SK-N-SH treated with all-trans-retinoic acid at 6 μM for 48 hours (cell line): Measurements from ENCODE around the gene CHRNA7.

ENCODE experiments used
- ATAC-seq: fragments of 200-7000 bp; cut with Tn5 transposase; 3 replicates; pipeline ENCODE4 v1.9.1; 2020; ENCODE audit warnings: mild to moderate bottlenecking, moderate library complexity
- ARNTL ChIP-seq: fragments of 450-650 bp; formaldehyde crosslinking; IDR thresholded peaks from 2 replicates; pipeline ENCODE4 v1.5.0; 2020; ENCODE audit warnings: low read depth, mild to moderate bottlenecking, moderate library complexity, borderline replicate concordance
- BACH2 ChIP-seq: fragments of 250-450 bp; sonication (Bioruptor Pico); IDR thresholded peaks from 2 replicates; pipeline ENCODE4 v1.9.0; 2021; ENCODE audit warnings: mild to moderate bottlenecking, borderline replicate concordance
- CREB5 ChIP-seq: fragments of 250-450 bp; sonication (Bioruptor Pico); IDR thresholded peaks from 2 replicates; pipeline ENCODE4 v1.5.1; 2020; ENCODE audit warnings: low read depth, mild to moderate bottlenecking, moderate library complexity
- CSDC2 ChIP-seq: fragments of 250-450 bp; sonication (Bioruptor Pico); IDR thresholded peaks from 2 replicates; pipeline ENCODE4 v1.5.0; 2020; ENCODE audit warnings: mild to moderate bottlenecking, moderate library complexity
- CSRNP3 ChIP-seq: fragments of 250-450 bp; sonication (Bioruptor Pico); IDR thresholded peaks from 2 replicates; pipeline ENCODE4 v1.5.1; 2021; ENCODE audit warnings: mild to moderate bottlenecking, moderate library complexity
- ESRRG ChIP-seq: fragments of 250-450 bp; sonication (Bioruptor Pico); IDR thresholded peaks from 2 replicates; pipeline ENCODE4 v1.6.1; 2021; ENCODE audit warnings: mild to moderate bottlenecking
- GLIS3 ChIP-seq: fragments of 250-450 bp; sonication (Bioruptor Pico); IDR thresholded peaks from 2 replicates; pipeline ENCODE4 v1.5.0; 2020; ENCODE audit warnings: mild to moderate bottlenecking, moderate library complexity
- ISL1 ChIP-seq: fragments of 250-450 bp; sonication (Bioruptor Pico); IDR thresholded peaks from 2 replicates; pipeline ENCODE4 v2.1.2; 2022; ENCODE audit warnings: mild to moderate bottlenecking, moderate library complexity
- OSR1 ChIP-seq: fragments of 250-450 bp; sonication (Bioruptor Pico); IDR thresholded peaks from 2 replicates; pipeline ENCODE4 v1.8.0; 2022; ENCODE audit warnings: moderate library complexity, mild to moderate bottlenecking, inconsistent platforms
- PATZ1 ChIP-seq: fragments of 250-450 bp; sonication (Bioruptor Pico); IDR thresholded peaks from 2 replicates; pipeline ENCODE4 v1.8.0; 2020; ENCODE audit warnings: mild to moderate bottlenecking, moderate library complexity, borderline replicate concordance
- POU6F1 ChIP-seq: fragments of 250-450 bp; sonication (Bioruptor Pico); IDR thresholded peaks from 2 replicates; pipeline ENCODE4 v1.8.0; 2021; ENCODE audit warnings: low read depth, mild to moderate bottlenecking, moderate library complexity, borderline replicate concordance
- PPARA ChIP-seq: fragments of 250-450 bp; sonication (Bioruptor Pico); IDR thresholded peaks from 2 replicates; pipeline ENCODE4 v1.5.0; 2020; ENCODE audit warnings: mild to moderate bottlenecking, borderline replicate concordance
- RARB ChIP-seq: fragments of 250-450 bp; sonication (Bioruptor Pico); IDR thresholded peaks from 2 replicates; pipeline ENCODE4 v1.8.0; 2021; ENCODE audit warnings: mild to moderate bottlenecking, moderate library complexity
- SNAI2 ChIP-seq: fragments of 250-450 bp; sonication (Bioruptor Pico); IDR thresholded peaks from 2 replicates; pipeline ENCODE4 v1.5.0; 2020; ENCODE audit warnings: mild to moderate bottlenecking, moderate library complexity
- TCF4 ChIP-seq: fragments of 250-450 bp; sonication (Bioruptor Pico); IDR thresholded peaks from 2 replicates; pipeline ENCODE4 v1.8.0; 2021; ENCODE audit warnings: mild to moderate bottlenecking, moderate library complexity, borderline replicate concordance
- TOX ChIP-seq: fragments of 250-450 bp; sonication (Bioruptor Pico); IDR thresholded peaks from 2 replicates; pipeline ENCODE4 v1.8.0; 2021; ENCODE audit warnings: mild to moderate bottlenecking, moderate library complexity, borderline replicate concordance
- TSHZ2 ChIP-seq: fragments of 250-450 bp; sonication (Bioruptor Pico); IDR thresholded peaks from 2 replicates; pipeline ENCODE4 v1.5.0; 2020; ENCODE audit warnings: mild to moderate bottlenecking, moderate library complexity
- ZC3H10 ChIP-seq: fragments of 250-450 bp; sonication (Bioruptor Pico); IDR thresholded peaks from 2 replicates; pipeline ENCODE4 v1.5.1; 2021; ENCODE audit warnings: mild to moderate bottlenecking, moderate library complexity
- ZFP3 ChIP-seq: fragments of 250-450 bp; sonication (Bioruptor Pico); IDR thresholded peaks from 2 replicates; pipeline ENCODE4 v1.5.0; 2020; ENCODE audit warnings: mild to moderate bottlenecking, moderate library complexity
- ZFP30 ChIP-seq: fragments of 450-650 bp; formaldehyde crosslinking; IDR thresholded peaks from 2 replicates; pipeline ENCODE4 v1.5.0; 2022; ENCODE audit warnings: mild to moderate bottlenecking, moderate library complexity
- ZNF565 ChIP-seq: fragments of 450-650 bp; formaldehyde crosslinking; conservative IDR thresholded peaks from 2 replicates; pipeline ENCODE4 v1.5.0; 2020; ENCODE audit warnings: low read depth, mild to moderate bottlenecking, moderate library complexity
- ZNF70 ChIP-seq: fragments of 450-650 bp; formaldehyde crosslinking; IDR thresholded peaks from 2 replicates; pipeline ENCODE4 v1.5.0; 2020; ENCODE audit warnings: mild to moderate bottlenecking, moderate library complexity
- ZNF8 ChIP-seq: fragments of 450-650 bp; formaldehyde crosslinking; IDR thresholded peaks from 2 replicates; pipeline ENCODE4 v1.5.0; 2020; ENCODE audit warnings: mild to moderate bottlenecking, moderate library complexity

The CHRNA7 gene

GRCh38 chr15:32107477-32108080, 77.3 kb downstream of the CHRNA7 start:
- ATAC-seq: no peak
- TF ChIP-seq ZFP3 (CRISPR knock-in tag) (no peak), ZNF8 (CRISPR knock-in tag) (no peak), BACH2 (CRISPR knock-in tag) (no peak), CSRNP3 (CRISPR knock-in tag) (no peak), SNAI2 (no peak), ZNF70 (no peak), TSHZ2 (CRISPR knock-in tag) (no peak), ZC3H10 (no peak), OSR1 (CRISPR knock-in tag) (no peak), GLIS3 (CRISPR knock-in tag) (no peak), TOX (no peak), ARNTL (CRISPR knock-in tag) (no peak), PPARA (CRISPR knock-in tag) (no peak)

GRCh38 chr15:32108661-32109060, 78.3 kb downstream of the CHRNA7 start:
- TF ChIP-seq ISL1 (CRISPR knock-in tag): no peak
- no peak for TF ChIP-seq PATZ1 (CRISPR knock-in tag)
- no peak for TF ChIP-seq ZFP3 (CRISPR knock-in tag)
- TF ChIP-seq POU6F1 (CRISPR knock-in tag): no peak
- no peak for TF ChIP-seq PPARA (CRISPR knock-in tag)
- no peak for TF ChIP-seq ZNF565 (CRISPR knock-in tag)
- TF ChIP-seq TCF4 (CRISPR knock-in tag): no peak
- TF ChIP-seq ZC3H10: no peak
- no peak for TF ChIP-seq BACH2 (CRISPR knock-in tag)
- no peak for TF ChIP-seq CSRNP3 (CRISPR knock-in tag)
- TF ChIP-seq CSDC2 (CRISPR knock-in tag): no peak
- ATAC-seq: no peak

GRCh38 chr15:32112101-32112500, 81.8 kb downstream of the CHRNA7 start:
- ATAC-seq: no peak
- TF ChIP-seq ZNF8 (CRISPR knock-in tag) (no peak), CSRNP3 (CRISPR knock-in tag) (no peak), ZFP30 (no peak), SNAI2 (no peak), RARB (no peak), CREB5 (CRISPR knock-in tag) (no peak), CSDC2 (CRISPR knock-in tag) (no peak), ZNF70 (no peak), ESRRG (no peak), ARNTL (CRISPR knock-in tag) (no peak), BACH2 (CRISPR knock-in tag) (no peak), PATZ1 (CRISPR knock-in tag) (no peak), ZNF565 (CRISPR knock-in tag) (no peak), GLIS3 (CRISPR knock-in tag) (no peak), PPARA (CRISPR knock-in tag) (no peak), OSR1 (CRISPR knock-in tag) (no peak)
